HG02943 (cell line): ENCODE measurements around the gene CD96.
"Not testable (repeated sequence)": the region's sequence is repeated elsewhere in the genome, so short reads cannot be mapped to it uniquely, and the experiment has no call there.

Experiments used
- ATAC-seq: cut with Tn5 transposase; IDR thresholded peaks from one replicate; pipeline ENCODE4 v1.9.1; 2021; ENCODE audit warnings: mild to moderate bottlenecking, low read depth, moderate library complexity; ENCODE audit not compliant: unreplicated experiment

CD96 gene

GRCh38 chr3:111668888-111669488, 127.0 kb downstream of the CD96 start:
- peak; percentile 43 for ATAC-seq

- ATAC-seq = no peak
Measured at GRCh38 chr3:111669926-111670630, 128.1 kb downstream of the CD96 start.

DNA sequence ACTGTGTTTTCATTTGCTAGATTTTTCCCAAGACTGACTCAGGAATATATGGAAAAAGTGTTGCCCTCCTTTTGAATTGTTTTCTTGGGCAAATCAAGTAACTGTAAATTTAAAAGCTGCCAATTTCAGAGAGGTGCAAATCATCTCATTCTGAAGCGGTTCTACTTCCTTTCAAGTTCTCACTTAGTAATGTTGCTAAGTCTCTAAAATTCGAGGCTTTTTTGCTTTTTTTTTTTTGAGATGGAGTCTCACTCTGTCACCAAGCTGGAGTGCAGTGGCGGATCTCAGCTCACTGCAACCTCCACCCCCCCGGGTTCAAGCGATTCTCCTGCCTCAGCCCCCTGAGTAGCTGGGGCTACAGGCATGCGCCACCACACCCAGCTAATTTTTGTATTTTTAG, 130.5 kb downstream of the CD96 start:
- ATAC-seq = not testable (repeated sequence)

DNA sequence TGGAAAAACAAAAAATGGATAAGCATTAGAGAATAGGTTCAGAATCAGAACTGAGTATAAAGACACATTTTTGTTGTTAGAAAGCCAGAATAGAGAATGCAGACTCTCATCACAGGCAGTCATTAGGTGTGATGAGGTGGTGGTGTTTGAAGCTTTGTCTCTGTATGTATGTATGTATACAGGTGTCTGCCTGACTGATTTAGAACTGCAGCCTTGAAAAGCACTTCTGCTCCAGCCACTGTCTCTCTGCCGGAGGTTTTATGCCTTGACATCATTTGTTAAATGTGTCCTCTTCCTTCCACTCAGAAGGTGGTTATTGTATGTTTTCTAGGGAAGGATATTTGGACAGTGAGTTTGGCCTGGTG, 133.8 kb downstream of the CD96 start:
- no peak for ATAC-seq

DNA sequence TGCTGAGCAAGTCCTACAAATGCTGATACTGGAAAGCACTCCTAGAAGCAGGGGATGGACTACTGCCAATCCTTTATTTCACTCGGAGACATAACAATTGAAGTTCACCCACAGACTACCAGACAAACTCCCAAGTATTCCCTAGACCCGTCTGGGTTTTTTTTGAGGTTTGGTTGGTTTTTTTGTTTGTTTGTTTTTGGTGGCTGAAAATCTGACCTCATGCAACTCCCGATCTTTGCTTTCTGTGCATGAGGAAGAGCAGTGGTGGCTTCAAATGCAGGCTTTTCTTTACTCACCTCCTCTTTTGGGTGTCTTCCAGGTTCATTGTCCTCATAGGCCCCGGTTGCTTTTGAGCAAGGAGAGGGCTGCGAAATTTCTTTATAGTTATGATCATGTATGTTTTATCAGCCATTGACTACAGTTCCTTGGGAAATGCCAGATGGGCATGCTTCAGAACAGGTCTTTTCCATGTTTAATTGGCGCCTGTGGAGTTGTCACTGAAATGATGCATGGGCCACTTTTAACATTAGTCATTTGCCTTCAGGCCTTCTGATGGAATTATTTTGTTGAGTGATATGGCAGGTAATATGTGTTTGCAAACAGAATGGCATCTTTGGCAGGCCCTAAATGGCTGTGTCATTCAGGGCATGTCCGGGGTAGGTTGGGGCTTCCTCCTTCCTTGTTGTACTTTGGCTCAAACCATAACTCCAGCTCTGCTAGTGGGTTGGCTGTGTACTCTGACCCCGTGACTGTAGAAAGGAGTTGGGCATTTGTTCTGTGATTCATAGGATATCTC, 134.4 kb downstream of the CD96 start:
- no peak for ATAC-seq

DNA sequence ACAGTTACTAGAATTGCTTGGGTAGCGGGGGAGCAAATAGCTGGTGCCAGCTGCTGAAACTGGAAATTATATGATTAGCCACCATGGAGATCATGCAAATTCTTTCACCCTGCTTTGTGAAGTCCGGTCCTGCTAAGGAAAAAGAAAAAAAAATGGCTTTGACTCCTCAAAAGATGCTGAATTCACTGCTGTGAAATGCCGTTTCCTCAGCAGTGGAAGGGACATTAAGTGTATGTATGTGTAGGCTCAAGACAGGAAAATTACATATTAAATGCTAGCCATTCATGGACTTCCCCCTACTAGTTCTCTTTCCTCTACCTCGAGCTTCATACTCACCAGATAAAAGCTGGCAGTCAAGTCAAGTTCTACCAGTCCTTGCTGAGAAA, 135.0 kb downstream of the CD96 start:
- ATAC-seq = no peak

DNA sequence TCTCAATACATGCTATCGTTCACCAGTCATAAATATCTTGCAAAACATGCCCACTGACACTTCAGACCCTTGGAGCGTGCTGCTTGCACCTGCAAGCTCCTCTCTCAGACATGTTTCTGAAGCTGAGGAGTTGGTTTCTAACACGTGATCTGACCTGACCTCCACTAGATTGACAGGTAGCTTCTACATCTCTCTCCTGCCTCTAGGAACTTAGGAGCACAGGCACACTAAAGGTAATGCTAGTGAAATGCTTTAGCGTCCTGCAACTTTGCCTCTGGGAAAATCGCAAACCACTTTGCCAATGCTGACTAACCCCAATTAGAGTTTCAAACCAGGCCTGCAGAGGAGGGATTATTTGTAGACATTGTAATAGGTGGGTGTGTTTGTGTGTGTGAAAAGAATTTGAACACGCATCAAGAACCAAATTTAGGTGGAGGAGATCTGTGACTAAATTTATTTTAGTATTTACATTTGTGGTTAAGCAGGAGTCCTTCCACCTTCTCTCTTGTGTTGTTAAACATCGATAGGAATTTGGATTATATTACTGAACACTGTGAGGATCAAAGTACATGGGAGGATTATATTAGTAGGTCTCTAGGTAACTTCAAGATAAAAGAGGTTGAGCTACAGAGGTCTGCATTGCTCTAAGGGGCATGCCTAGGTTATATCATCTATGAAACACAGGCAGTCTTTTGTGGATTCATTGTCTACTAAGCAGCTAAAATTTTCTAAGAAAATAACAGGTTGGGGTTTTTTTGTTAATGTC, 139.8 kb downstream of the CD96 start:
- ATAC-seq = no peak

GRCh38 chr3:111684640-111685039, 142.6 kb downstream of the CD96 start:
- ATAC-seq = no peak

- ATAC-seq = no peak
Measured at GRCh38 chr3:111688190-111688800, 146.3 kb downstream of the CD96 start.

DNA sequence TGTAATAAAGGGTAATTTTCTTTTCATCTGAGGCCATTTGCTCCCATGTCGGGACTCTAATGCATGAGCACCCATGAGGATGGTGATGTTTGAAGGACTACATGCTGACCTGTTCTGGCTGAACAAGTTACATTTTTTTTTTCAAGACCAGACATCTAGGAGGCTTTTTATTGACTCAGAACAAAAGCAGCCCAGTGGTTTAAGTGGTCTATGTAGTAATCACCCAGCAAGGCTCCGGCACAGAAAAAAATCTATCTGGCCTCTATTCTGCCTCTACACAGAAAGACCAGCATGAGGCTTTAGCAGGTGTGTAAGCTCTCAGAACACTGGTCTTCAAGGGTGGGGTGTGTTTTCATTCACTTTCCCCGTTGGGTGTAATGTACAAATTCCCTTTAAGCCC, 148.2 kb downstream of the CD96 start:
- ATAC-seq = peak; percentile 89

GRCh38 chr3:111691293-111691909, 149.4 kb downstream of the CD96 start:
- ATAC-seq = no peak

DNA sequence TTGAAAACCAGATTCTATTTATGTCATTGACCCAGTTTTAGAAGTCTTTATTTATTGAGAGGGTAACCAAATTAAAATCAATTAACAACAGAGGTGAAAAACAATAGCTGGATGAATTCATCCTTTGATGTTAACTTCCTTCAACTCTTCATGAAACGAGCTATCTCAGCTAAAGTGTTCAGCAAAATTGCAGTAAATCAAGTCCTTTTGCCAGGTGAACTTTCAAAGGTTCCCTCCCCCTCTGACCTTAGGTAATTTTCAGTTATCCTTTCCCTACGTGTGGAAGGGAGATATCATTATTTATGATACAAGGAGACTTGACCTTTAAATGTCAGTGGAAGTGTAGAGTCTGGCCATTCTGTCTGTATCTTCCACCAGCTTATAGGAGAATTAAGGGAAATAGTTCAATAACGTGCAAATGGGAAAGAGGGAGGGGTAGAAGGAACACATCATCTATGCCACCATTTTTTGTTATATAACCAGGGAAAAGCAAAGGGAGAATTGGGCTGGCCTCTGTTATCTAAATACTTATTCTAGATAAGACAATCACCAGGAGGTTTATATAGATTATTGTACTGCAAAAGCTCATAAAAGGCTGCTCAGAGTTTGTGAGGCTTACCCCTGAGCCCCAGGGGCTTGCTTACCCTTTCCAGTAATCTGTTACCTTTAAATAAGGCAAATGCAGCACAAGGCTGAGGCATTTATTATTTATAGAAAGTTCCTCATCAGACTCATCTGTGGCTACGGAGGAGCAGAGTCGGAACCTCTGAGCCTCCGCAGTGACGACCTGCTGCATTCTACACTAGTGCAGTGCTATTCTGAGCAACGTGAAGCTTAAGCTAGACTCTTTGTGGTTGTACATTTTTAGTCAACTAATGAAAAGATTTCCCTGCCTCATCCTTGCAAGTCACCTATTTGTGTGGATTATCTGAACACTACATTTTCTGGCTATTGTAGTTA, 150.9 kb downstream of the CD96 start:
- ATAC-seq = no peak

- no peak for ATAC-seq
Measured at GRCh38 chr3:111694471-111694870, 152.5 kb downstream of the CD96 start.

DNA sequence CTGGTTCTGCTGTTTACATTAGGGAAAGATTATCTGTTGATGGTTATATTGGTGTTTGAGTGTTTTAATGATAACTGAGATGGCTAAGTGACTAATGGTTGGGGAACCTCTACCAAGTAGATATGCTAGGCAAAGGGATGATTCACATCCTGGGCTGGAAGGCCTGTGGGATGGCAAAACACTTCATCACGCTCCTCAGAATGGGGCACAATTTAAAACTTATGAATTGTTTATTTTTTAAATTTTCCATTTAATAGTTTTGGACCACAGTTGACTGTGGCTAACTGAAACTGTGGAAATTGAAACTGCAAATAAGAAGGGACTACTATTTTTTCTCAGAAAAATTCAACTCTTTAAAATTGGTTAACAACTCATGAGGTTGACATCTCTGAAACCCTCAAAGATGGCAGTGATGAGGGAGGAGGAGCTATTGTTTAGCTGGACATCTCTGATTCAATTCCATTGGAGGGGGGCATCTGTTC, 153.7 kb downstream of the CD96 start:
- ATAC-seq = no peak

GRCh38 chr3:111700054-111700453, 158.1 kb downstream of the CD96 start:
- ATAC-seq = no peak

DNA sequence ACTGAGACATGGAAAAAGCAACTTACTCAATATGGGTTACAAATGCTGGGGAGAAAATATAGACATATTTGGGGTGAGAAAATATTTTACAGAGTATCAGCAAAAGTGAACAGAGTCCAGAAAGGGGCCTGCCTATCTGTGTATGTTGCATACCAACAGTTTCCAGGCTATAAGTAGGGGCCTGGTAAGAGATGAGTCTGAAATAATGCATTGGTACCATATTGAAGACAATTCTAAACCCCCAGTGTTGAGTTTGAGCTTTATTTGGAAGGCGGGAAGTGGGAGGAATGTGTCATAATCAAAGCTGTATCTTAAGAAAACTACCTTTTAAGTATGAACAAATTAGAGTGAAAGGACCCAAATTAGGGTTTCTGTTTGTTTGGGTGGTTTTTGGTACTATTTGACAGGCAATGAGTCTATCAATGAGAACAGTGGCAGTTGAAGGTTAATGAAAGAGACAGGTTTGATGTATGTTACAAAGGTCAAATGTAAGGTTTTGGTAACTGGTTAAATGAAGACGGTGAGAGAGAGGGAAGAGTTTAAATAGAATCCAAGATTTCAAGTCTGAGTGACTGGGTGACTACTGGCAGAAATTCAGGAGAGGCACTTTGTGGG, 159.4 kb downstream of the CD96 start:
- no peak for ATAC-seq
